GM19324 (cell line): ENCODE data around the gene KLK1.

Experiments
- ATAC-seq: cut with Tn5 transposase; IDR thresholded peaks from one replicate; pipeline ENCODE4 v1.9.1; 2021; ENCODE audit warnings: mild to moderate bottlenecking, moderate library complexity; ENCODE audit not compliant: unreplicated experiment, low FRiP score

Gene KLK1

DNA sequence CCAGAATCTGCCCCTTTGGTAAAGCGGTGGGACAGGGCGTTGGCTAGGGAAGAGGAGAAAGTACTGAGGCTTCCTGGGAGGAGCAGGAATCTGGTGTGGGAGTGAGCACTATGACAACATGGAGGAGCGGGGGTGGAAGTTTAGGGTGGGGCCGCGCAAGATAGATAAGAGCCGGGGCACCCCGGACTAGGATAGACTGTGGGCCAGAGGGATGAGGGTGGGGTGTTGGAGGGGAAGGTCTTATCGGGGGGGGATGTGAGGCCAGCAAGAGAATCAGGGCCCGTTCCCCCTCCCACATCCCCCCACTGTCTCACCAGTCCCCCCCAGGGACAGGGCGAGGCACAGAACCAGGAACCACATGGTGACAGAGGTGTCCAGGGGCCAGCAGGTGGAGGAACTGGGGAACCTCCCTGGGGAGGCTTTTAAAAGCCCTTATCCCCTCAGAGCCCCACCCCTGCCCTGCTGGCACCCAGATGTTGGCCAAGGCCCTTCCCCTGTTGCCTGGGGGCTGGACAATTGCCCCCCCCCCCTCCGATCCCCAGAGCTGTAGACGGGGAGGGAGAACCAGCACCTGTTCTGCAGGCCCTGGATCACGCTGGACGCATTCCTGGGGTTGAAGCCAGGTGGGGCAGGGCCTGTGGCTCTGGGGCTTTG lies at the start of gene KLK1:
Gene KLK1 (minus strand): TSS at position 399 of the 654 bp plus-strand sequence. CDS start 39 bp downstream, at position 360.
- ATAC-seq: no peak

DNA sequence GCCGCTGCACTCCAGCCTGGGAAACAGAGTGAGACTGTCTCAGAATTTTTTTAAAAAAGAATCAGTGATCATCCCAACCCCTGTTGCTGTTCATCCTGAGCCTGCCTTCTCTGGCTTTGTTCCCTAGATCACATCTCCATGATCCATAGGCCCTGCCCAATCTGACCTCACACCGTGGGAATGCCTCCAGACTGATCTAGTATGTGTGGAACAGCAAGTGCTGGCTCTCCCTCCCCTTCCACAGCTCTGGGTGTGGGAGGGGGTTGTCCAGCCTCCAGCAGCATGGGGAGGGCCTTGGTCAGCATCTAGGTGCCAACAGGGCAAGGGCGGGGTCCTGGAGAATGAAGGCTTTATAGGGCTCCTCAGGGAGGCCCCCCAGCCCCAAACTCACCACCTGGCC lies 49.5 kb upstream of the KLK1 start, which contains the start of gene KLK2:
Gene KLK2 (plus strand): TSS at position 384 of the 400 bp plus-strand sequence. CDS start 35 bp downstream, outside the sequence.
- ATAC-seq: no peak

DNA sequence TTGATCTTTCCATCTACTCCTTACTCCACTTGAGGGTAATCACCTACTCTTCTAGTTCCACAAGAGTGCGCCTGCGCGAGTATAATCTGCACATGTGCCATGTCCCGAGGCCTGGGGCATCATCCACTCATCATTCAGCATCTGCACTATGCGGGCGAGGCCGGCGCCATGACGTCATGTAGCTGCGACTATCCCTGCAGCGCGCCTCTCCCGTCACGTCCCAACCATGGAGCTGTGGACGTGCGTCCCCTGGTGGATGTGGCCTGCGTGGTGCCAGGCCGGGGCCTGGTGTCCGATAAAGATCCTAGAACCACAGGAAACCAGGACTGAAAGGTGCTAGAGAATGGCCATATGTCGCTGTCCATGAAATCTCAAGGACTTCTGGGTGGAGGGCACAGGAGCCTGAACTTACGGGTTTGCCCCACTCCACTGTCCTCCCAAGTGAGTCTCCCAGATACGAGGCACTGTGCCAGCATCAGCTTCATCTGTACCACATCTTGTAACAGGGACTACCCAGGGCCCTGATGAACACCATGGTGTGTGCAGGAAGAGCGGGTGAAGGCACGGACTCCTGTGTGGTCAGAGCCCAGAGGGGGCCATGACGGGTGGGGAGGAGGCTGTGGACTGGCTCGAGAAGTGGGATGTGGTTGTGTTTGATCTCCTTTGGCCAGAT lies 47.0 kb upstream of the KLK1 start:
- no peak for ATAC-seq

DNA sequence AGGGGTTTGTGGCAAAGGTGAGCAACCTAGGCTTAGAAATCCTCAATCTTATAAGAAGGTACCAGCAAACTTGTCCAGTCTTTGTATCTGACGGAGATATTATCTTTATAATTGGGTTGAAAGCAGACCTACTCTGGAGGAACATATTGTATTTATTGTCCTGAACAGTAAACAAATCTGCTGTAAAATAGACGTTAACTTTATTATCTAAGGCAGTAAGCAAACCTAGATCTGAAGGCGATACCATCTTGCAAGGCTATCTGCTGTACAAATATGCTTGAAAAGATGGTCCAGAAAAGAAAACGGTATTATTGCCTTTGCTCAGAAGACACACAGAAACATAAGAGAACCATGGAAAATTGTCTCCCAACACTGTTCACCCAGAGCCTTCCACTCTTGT lies 45.9 kb upstream of the KLK1 start:
- ATAC-seq: no peak

DNA sequence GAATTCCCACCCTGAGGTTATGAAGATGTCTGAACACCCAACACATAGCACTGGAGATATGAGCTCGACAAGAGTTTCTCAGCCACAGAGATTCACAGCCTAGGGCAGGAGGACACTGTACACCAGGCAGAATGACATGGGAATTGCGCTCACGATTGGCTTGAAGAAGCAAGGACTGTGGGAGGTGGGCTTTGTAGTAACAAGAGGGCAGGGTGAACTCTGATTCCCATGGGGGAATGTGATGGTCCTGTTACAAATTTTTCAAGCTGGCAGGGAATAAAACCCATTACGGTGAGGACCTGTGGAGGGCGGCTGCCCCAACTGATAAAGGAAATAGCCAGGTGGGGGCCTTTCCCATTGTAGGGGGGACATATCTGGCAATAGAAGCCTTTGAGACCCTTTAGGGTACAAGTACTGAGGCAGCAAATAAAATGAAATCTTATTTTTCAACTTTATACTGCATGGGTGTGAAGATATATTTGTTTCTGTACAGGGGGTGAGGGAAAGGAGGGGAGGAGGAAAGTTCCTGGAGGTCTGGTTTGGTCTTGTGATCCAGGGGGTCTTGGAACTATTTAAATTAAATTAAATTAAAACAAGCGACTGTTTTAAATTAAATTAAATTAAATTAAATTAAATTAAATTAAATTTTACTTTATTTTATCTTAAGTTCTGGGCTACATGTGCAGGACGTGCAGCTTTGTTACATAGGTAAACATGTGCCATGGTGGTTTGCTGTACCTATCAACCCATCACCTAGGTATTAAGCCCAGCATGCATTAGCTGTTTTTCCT lies 38.1 kb upstream of the KLK1 start:
- ATAC-seq: no peak

DNA sequence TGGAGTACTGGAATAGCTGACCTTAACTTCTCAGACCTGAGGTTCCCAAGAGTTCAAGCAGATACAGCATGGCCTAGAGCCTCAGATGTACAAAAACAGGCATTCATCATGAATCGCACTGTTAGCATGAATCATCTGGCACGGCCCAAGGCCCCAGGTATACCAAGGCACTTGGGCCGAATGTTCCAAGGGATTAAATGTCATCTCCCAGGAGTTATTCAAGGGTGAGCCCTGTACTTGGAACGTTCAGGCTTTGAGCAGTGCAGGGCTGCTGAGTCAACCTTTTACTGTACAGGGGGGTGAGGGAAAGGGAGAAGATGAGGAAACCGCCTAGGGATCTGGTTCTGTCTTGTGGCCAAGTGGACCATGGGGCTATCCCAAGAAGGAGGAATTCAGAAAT lies 37.4 kb upstream of the KLK1 start:
- no peak for ATAC-seq

DNA sequence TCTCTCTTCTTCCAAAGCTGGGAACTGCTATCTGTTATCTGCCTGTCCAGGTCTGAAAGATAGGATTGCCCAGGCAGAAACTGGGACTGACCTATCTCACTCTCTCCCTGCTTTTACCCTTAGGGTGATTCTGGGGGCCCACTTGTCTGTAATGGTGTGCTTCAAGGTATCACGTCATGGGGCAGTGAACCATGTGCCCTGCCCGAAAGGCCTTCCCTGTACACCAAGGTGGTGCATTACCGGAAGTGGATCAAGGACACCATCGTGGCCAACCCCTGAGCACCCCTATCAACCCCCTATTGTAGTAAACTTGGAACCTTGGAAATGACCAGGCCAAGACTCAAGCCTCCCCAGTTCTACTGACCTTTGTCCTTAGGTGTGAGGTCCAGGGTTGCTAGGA lies 36.3 kb upstream of the KLK1 start:
- no peak for ATAC-seq

DNA sequence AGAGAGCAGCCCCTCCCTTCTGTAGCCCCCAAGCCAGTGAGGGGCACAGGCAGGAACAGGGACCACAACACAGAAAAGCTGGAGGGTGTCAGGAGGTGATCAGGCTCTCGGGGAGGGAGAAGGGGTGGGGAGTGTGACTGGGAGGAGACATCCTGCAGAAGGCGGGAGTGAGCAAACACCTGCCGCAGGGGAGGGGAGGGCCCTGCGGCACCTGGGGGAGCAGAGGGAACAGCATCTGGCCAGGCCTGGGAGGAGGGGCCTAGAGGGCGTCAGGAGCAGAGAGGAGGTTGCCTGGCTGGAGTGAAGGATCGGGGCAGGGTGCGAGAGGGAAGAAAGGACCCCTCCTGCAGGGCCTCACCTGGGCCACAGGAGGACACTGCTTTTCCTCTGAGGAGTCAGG lies 35.3 kb upstream of the KLK1 start:
- ATAC-seq: no peak

DNA sequence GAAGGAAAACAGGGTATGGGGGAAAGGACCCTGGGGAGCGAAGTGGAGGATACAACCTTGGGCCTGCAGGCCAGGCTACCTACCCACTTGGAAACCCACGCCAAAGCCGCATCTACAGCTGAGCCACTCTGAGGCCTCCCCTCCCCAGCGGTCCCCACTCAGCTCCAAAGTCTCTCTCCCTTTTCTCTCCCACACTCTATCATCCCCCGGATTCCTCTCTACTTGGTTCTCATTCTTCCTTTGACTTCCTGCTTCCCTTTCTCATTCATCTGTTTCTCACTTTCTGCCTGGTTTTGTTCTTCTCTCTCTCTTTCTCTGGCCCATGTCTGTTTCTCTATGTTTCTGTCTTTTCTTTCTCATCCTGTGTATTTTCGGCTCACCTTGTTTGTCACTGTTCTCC lies 33.8 kb upstream of the KLK1 start:
- ATAC-seq: no peak

DNA sequence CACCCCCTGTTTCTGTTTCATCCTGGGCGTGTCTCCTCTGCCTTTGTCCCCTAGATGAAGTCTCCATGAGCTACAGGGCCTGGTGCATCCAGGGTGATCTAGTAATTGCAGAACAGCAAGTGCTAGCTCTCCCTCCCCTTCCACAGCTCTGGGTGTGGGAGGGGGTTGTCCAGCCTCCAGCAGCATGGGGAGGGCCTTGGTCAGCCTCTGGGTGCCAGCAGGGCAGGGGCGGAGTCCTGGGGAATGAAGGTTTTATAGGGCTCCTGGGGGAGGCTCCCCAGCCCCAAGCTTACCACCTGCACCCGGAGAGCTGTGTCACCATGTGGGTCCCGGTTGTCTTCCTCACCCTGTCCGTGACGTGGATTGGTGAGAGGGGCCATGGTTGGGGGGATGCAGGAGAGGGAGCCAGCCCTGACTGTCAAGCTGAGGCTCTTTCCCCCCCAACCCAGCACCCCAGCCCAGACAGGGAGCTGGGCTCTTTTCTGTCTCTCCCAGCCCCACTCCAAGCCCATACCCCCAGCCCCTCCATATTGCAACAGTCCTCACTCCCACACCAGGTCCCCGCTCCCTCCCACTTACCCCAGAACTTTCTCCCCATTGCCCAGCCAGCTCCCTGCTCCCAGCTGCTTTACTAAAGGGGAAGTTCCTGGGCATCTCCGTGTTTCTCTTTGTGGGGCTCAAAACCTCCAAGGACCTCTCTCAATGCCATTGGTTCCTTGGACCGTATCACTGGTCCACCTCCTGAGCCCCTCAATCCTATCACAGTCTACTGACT lies 31.2 kb upstream of the KLK1 start, which contains the start of gene KLK3:
Gene KLK3 (plus strand): TSS at position 280 of the 775 bp plus-strand sequence. CDS start 41 bp downstream, at position 321.
- ATAC-seq: no peak

DNA sequence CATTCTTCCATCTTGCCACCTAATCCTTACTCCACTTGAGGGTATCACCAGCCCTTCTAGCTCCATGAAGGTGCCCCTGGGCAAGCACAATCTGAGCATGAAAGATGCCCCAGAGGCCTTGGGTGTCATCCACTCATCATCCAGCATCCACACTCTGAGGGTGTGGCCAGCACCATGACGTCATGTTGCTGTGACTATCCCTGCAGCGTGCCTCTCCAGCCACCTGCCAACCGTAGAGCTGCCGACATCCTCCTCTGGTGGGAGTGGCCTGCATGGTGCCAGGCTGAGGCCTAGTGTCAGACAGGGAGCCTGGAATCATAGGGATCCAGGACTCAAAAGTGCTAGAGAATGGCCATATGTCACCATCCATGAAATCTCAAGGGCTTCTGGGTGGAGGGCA lies 28.0 kb upstream of the KLK1 start:
- no peak for ATAC-seq

DNA sequence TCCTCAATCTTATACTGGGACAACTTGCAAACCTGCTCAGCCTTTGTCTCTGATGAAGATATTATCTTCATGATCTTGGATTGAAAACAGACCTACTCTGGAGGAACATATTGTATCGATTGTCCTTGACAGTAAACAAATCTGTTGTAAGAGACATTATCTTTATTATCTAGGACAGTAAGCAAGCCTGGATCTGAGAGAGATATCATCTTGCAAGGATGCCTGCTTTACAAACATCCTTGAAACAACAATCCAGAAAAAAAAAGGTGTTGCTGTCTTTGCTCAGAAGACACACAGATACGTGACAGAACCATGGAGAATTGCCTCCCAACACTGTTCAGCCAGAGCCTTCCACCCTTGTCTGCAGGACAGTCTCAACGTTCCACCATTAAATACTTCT lies 27.2 kb upstream of the KLK1 start:
- ATAC-seq: no peak

DNA sequence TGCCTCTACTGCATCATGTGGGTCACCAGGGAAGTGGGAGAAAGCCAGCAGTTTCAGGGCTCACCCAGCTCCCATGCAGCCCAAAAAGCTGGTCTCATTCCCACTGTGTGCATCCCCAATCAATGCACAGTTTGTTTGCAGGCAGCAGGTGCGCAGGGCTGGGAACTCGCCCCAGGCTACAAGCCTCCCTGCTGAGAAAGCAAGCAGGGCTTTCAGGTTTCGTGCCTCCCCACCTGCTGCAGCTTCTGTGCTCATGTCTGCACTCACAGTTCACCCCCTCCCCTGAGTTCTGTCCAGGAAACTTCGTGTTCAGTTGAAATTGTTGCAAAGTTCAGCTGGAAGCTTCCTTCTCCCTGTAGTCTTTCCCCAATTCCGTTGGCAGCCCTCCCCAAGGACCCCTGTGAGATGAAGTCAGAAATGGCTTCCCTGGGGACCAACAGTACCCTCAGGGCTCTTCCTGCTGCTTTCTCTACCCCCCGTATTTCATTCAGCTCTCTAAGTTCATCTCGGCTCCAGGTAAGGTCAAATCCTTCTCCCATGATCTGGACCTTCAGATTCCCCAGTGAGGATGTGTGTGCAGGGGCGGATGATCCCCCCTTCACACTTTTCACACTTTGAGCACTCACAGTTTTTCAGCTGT lies 20.8 kb upstream of the KLK1 start:
- ATAC-seq: no peak

DNA sequence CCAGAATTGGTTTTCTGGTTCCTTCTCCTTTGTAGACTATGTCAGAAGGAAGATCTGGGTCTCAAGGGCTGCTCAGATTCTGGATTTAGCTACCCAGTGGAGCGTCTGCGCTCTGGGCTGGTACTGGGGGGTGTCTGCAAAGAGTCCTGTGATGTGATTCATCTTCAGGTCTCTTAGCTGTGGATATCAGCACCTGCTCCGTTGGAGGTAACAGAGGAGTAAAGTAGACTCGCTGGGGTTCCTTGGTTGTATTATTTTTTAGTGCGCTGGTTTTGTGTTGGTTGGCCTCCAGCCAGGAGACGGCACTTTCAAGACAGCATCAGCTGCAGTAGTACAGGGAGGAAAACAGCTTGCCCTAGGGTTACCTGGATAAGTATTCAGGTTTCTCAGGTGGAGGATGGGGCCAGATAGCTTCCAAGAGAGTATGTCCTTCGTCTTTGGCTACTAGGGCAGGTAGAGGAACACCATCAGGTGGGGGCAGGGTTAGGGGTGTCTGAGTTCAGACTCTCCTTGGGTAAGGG lies 20.2 kb upstream of the KLK1 start:
- no peak for ATAC-seq

DNA sequence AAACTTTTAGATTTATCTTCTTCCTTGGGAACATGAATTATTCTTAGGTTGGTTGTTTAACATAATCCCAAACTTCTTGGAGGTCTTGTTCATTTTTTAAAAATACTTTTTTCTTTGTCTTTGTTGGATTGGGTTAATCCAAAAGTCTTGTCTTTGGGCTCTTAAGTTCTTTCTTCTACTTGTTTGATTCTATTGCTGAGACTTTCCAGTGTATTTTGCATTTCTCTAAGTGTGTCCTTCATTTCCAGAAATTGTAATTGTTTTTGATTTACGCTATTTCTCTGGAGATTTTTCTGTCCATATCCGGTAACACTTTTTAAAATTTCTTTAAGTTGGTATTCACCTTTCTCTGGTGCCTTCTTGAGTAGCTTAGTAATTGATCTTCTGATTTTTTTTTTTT lies 19.6 kb upstream of the KLK1 start:
- ATAC-seq: no peak

DNA sequence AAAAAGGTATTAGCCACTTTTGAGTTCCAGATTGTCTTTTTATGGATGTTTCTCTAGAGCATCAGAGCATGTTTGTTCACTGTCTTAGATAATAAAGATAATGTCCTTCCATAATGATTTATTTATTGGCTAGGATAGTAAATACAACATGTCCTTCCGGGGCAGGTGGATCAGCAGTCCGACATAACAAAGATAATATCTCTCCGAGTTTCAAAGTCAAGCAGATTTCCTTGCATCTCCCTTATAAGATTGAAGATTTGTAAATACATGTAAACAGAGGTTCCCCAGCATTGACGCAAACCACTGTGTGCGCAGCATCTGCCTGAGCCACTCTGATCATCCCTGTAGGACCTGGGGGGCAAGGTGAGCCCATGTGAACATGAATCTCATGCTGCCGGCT lies 18.5 kb upstream of the KLK1 start:
- no peak for ATAC-seq

DNA sequence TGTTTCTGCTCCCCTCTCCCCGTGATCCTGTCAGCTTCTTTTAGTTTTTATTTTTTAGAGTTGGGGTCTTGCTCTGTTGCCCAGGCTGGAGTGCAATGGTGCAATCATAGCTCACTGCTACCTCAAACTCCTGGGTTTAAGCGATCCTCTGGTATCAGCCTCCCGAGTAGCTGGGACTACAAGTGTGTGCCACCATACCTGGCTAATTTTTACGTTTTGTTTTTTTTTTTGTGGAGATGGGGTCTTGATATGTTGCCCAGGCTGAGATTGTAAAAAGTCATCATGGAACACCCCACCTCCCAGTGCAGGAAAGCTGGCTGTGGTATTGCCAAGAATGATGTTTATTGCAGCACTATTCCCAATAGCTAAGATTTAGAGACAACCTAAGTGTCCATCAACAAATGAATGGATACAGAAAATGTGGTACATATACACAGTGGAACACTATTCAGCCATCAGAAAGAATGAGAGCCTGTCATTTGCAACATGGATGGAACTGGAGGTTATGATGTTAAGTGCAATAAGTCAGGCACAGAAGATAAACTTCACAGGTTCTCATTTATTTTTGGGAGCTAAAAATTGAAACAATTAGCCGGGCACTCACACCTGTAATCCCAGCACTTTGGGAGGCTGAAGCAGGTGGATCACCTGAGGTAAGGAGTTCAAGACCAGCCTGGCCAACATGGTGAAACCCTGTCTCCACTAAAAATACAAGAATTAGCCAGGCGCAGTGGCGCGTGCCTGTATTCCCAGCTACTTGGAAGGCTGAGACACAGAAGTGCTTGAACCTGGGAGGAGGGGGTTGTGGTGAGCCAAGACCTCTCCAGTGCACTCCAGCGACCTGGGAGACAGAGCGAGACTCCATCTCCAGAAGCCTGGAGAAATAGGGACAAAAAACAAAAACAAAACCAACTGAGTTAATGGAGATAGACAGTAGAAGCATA lies 16.4 kb upstream of the KLK1 start:
- no peak for ATAC-seq

DNA sequence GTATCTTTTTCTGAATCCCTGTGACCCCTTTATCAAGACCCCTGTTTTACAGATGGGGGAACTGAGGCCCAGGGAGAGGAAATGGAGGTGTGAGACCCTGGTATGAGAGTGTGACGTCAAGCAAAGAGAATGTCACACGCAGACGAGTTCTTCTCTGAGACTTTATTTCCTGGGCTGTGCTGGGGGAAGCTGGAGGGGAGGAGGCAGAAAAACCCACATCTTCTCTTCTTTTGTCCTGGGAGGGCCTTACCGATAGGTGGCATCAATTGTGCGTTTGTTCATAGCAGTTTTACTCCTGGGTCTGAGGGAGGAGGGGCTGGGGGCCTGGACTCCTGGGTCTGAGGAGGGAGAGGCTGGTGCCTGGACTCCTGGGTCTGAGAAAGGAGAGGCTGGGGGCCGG lies 14.7 kb upstream of the KLK1 start:
- ATAC-seq: no peak

DNA sequence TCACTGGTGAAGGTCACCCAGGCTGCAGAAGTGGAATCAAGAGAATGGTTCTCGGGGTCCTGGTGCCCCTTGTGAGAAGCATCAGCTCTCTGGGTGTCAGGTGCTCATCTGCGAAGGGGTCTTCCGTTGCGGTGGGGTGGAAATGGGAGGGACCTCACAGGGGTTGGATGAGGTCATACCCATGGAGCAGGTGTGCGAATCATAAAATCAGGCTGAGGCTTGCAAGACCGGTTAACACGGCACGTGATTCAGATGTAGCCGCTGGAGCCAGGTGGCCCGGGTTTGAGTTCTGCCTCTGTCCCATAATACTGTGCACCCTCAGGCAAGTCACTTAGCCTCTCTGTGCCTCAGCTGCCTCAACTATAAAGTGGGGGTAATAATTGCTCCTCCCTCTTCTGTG lies 13.7 kb upstream of the KLK1 start:
- ATAC-seq: no peak
